Neutrophil (primary cell): ENCODE results near the gene BICDL2.
A peak's percentile ranks its signal among the peaks of the same experiment; 100 is the strongest.

ENCODE experiments used
- H3K27ac ChIP-seq: fragments of 200-600 bp; sonication (generic); 2 replicates; pipeline ENCODE4 v1.5.1; 2016; ENCODE audit warnings: mild to moderate bottlenecking, moderate library complexity
- H3K27me3 ChIP-seq: fragments of 200-600 bp; sonication (generic); 2 replicates; pipeline ENCODE4 v1.6.0; 2016; ENCODE audit warnings: mild to moderate bottlenecking
- H3K36me3 ChIP-seq: fragments of 200-600 bp; sonication (generic); 2 replicates; pipeline ENCODE4 v1.5.1; 2017
- H3K4me1 ChIP-seq, 2 experiments: fragments of 200-600 bp in 1 of 2; sonication (generic) in 1 of 2; 1 replicate in 1 of 2; 2 replicates in 1 of 2; pipeline versions ENCODE4 v1.5.1 to v1.6.1; 2013 to 2016; ENCODE audit warnings: low read depth in 1 of 2, low read length in 1 of 2, mild to moderate bottlenecking in 1 of 2, moderate library complexity in 1 of 2; ENCODE audit not compliant: control insufficient read depth in 1 of 2, insufficient read depth in 1 of 2
- H3K4me3 ChIP-seq, 2 experiments: fragments of 200-600 bp in 1 of 2; sonication (generic) in 1 of 2; 1 replicate in 1 of 2; 2 replicates in 1 of 2; pipeline ENCODE4 v1.5.1; 2013 to 2016; ENCODE audit warnings: low read depth in 1 of 2, low read length in 1 of 2, mild to moderate bottlenecking in 1 of 2, moderate library complexity in 1 of 2
- H3K9me3 ChIP-seq: fragments of 200-600 bp; sonication (generic); 2 replicates; pipeline ENCODE4 v1.5.1; 2016
- TF ChIP-seq, protein P1 (sequence below): fragments of 200-600 bp; sonication (generic); IDR thresholded peaks from 2 replicates; pipeline ENCODE4 v1.5.1; 2016; ENCODE audit warnings: antibody characterized with exemption

The BICDL2 gene

GRCh38 chr16:2986623-2987188, 50.0 kb downstream of the BICDL2 start:
- Histone ChIP-seq H3K27ac (no peak overlapping the region), H3K4me3 (no peak overlapping the region), H3K9me3 (no peaks in the 10 kb centered on the region), H3K36me3 (no peaks in the 10 kb centered on the region), H3K4me1 (peaks cover 8% of the 10 kb centered on the region in 2 experiments), H3K27me3 (peaks cover 13% of the 10 kb centered on the region)
- TF ChIP-seq, protein P1, sequence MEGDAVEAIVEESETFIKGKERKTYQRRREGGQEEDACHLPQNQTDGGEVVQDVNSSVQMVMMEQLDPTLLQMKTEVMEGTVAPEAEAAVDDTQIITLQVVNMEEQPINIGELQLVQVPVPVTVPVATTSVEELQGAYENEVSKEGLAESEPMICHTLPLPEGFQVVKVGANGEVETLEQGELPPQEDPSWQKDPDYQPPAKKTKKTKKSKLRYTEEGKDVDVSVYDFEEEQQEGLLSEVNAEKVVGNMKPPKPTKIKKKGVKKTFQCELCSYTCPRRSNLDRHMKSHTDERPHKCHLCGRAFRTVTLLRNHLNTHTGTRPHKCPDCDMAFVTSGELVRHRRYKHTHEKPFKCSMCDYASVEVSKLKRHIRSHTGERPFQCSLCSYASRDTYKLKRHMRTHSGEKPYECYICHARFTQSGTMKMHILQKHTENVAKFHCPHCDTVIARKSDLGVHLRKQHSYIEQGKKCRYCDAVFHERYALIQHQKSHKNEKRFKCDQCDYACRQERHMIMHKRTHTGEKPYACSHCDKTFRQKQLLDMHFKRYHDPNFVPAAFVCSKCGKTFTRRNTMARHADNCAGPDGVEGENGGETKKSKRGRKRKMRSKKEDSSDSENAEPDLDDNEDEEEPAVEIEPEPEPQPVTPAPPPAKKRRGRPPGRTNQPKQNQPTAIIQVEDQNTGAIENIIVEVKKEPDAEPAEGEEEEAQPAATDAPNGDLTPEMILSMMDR: no peak

DNA sequence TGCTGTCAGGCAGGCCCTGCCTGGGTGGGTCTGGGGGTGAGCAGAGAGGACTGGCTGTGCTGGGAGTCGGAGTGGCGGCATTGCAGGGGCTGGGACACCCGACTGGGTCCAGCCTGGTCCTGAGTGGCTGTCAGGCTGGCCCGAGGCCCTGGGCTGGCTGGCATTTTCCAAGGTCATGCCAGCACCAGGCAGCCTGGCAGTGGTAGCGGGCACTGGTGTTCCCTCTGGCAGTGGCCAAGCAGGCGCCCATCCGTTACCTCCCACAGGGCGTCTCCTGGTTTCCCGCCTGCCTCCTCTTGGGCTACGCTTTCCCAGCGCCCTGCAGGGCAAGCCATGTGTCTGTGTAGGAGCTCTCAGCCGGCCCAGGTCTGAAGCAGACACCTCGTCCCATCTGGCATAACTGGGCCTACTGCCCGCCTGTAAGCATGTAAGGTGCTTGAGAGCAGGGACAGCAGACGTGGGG, 50.8 kb downstream of the BICDL2 start:
- H3K4me1 ChIP-seq: peaks cover 11% of the 10 kb centered on the region in 2 experiments
- H3K27ac ChIP-seq: no peak overlapping the region
- no peak overlapping the region for H3K4me3 ChIP-seq
- no peaks in the 10 kb centered on the region for H3K36me3 ChIP-seq
- TF ChIP-seq, protein P1: no peak
- peaks cover 13% of the 10 kb centered on the region for H3K27me3 ChIP-seq
- no peaks in the 10 kb centered on the region for H3K9me3 ChIP-seq

GRCh38 chr16:2985462-2985861, 51.3 kb downstream of the BICDL2 start:
- peaks cover 13% of the 10 kb centered on the region for H3K27me3 ChIP-seq
- no peaks in the 10 kb centered on the region for H3K9me3 ChIP-seq
- H3K36me3 ChIP-seq: no peaks in the 10 kb centered on the region
- peaks cover 15 to 16% of the 10 kb centered on the region in 2 experiments for H3K4me1 ChIP-seq
- no peak overlapping the region for H3K4me3 ChIP-seq
- TF ChIP-seq, protein P1: no peak
- no peak overlapping the region for H3K27ac ChIP-seq

- peaks cover 26 to 27% of the 10 kb centered on the region in 2 experiments for H3K4me1 ChIP-seq
- H3K4me3 ChIP-seq: peak overlapping the region; percentile 15 to 45
- H3K36me3 ChIP-seq: no peaks in the 10 kb centered on the region
- TF ChIP-seq, protein P1: peak; percentile 99
- no peak overlapping the region for H3K27ac ChIP-seq
- H3K9me3 ChIP-seq: no peaks in the 10 kb centered on the region
- no peaks in the 10 kb centered on the region for H3K27me3 ChIP-seq
Observed at GRCh38 chr16:2983706-2984136, 53.0 kb downstream of the BICDL2 start.

DNA sequence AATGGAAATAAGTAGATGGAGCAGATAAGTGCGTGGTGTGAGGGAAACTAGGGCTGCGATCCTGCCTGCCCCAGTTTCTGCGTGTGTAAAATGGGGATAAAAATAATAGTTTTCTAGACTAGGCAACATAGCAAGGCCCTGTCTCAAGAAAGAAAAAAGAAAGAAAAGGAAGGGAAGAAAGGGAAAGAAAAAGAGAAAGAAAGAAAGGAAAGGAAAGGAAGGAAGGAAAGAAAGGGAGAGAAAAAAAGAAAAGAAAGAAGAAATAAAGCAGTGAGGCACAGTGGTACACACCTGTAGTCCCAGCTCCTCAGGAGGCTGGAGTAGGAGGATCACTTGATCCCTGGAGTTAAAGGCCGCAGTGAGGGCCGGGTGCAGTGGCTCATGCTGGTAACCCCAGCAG, 54.3 kb downstream of the BICDL2 start:
- Histone ChIP-seq H3K4me1 (peaks cover 26 to 27% of the 10 kb centered on the region in 2 experiments), H3K9me3 (no peaks in the 10 kb centered on the region), H3K27me3 (no peaks in the 10 kb centered on the region), H3K36me3 (no peaks in the 10 kb centered on the region), H3K4me3 (no peak overlapping the region), H3K27ac (no peak overlapping the region)
- TF ChIP-seq, protein P1: no peak
